Measurements from ENCODE around the gene CADM2.

DNA sequence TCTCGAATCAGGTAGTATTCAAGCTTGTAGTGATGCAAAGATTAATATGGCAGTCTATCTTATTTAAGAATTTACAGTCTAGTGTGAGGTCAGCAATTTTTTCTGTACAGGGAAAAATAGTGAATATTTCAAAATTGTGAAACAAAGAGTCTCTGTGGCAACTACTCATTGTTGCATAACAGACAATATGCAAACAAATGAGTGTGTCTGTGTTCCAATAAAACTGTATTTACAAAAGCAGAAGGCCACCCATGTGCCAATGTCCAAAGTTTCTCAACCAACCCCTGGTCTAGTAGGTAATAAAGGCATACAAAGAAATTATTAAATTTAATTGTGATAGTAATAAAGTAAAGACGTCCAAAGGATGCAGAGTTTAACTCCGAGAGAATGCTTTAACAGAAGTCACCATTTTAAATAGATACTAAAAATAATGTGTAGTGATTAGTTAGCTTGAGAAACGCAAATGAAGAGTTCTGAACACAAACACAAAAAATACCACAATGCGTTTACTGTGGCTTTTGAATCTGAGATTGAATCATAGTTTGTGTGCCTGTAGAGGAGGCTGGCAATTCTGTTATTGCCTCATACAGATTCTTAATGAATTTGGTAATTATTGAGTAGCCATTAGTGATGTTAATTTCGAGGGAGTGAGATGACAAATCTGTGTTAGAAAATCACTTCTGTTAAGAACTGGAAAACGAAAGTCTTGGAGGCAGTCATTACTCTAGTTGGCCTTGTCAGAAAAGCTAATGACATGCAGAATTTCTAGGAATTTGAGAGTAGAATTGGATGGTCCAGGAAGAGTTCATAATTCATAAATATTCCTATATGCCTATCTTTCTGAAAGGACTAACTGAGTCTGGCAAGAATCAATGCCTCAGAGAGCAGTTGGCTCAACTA is 48.7 kb downstream of the CADM2 start:
- TF ChIP-seq, protein P1, sequence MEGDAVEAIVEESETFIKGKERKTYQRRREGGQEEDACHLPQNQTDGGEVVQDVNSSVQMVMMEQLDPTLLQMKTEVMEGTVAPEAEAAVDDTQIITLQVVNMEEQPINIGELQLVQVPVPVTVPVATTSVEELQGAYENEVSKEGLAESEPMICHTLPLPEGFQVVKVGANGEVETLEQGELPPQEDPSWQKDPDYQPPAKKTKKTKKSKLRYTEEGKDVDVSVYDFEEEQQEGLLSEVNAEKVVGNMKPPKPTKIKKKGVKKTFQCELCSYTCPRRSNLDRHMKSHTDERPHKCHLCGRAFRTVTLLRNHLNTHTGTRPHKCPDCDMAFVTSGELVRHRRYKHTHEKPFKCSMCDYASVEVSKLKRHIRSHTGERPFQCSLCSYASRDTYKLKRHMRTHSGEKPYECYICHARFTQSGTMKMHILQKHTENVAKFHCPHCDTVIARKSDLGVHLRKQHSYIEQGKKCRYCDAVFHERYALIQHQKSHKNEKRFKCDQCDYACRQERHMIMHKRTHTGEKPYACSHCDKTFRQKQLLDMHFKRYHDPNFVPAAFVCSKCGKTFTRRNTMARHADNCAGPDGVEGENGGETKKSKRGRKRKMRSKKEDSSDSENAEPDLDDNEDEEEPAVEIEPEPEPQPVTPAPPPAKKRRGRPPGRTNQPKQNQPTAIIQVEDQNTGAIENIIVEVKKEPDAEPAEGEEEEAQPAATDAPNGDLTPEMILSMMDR (IDR thresholded peaks at IDR 0.05), result no peak
- TF ChIP-seq EZH2 (IDR thresholded peaks at IDR 0.05) (no peak), EZH2phosphoT487 (IDR thresholded peaks at IDR 0.05) (no peak)

Measured in neural progenitor cell (in vitro differentiated cells).